Testis (tissue), 3 donors: ENCODE measurements around the gene PNPLA2. TPM values are rescaled to one million over a fixed set of nuclear protein-coding genes. Genes with fewer than 3 reads are reported as not detected.

Experiments
- DNase-seq: peaks from one replicate; pipeline ENCODE4 v3.0.0-alpha.2; 2019
- H3K27ac ChIP-seq, 2 donors: fragments of 200-600 bp; sonication (generic); one replicate each; pipeline ENCODE4 v1.5.1; 2019
- H3K27me3 ChIP-seq: fragments of 200-600 bp; sonication (generic); one replicate; pipeline ENCODE4 v1.5.1; 2019
- H3K36me3 ChIP-seq: fragments of 200-600 bp; sonication (generic); one replicate; pipeline ENCODE4 v1.5.1; 2017; ENCODE audit warnings: low read depth; ENCODE audit errors: missing control alignments
- H3K4me1 ChIP-seq: fragments of 200-600 bp; sonication (generic); one replicate; pipeline ENCODE4 v1.5.1; 2019
- H3K4me3 ChIP-seq, 2 donors: fragments of 200-600 bp; sonication (generic); one replicate each; pipeline ENCODE4 v1.5.1; 2017 to 2019
- H3K9me3 ChIP-seq: fragments of 200-600 bp; sonication (generic); one replicate; pipeline ENCODE4 v1.5.1; 2017
- POLR2A ChIP-seq: fragments of 450-650 bp; IDR thresholded peaks from one replicate; pipeline ENCODE4 v1.6.1; 2017; ENCODE audit warnings: antibody characterized with exemption, mild to moderate bottlenecking, moderate library complexity
- WGBS, 2 donors: methylation state at CpG; one replicate each; pipeline ENCODE4 v1.1.5; 2018; 5-methylcytosine and 5-hydroxymethylcytosine counted together
- intact Hi-C: fragments of 100-400 bp; cut with DNase I; formaldehyde crosslinking; loops from one replicate; pipeline ENCODE4 v1.15.1; 2023; ENCODE audit warnings: low total_unique reads
- polyA plus RNA-seq: library from polyadenylated mRNA; stranded (reverse); fragments of 350-450 nt; fragmentation: Illumina TruSeq; extraction: RNeasy Lipid Tissue Mini Kit (QIAGEN cat#74804); gene quantifications from one replicate; pipeline ENCODE4 v1.2.3, GENCODE V29; 2014; ENCODE audit warnings: low read depth, low replicate concordance; ENCODE audit not compliant: insufficient read depth
- total RNA-seq, 2 donors: library from RNA; depleted of rRNA; stranded (reverse); fragments of >200 nt; gene quantifications; one replicate each; pipeline ENCODE4 v1.2.3, GENCODE V29; 2016
- TF ChIP-seq, protein P1 (sequence below), 3 experiments: fragments of 450-650 bp in 2 of 3; fragments of 200-600 bp in 1 of 3; sonication (generic) in 1 of 3; IDR thresholded peaks; one replicate each; pipeline ENCODE4 v1.5.1; 2016 to 2019; ENCODE audit warnings: antibody characterized with exemption in 3 of 3, mild to moderate bottlenecking in 2 of 3, moderate library complexity in 1 of 3

The PNPLA2 gene
- total and polyA plus RNA-seq, 3 donors from 2014 or later, result 86.7 to 108 (median 96.7) TPM

DNA sequence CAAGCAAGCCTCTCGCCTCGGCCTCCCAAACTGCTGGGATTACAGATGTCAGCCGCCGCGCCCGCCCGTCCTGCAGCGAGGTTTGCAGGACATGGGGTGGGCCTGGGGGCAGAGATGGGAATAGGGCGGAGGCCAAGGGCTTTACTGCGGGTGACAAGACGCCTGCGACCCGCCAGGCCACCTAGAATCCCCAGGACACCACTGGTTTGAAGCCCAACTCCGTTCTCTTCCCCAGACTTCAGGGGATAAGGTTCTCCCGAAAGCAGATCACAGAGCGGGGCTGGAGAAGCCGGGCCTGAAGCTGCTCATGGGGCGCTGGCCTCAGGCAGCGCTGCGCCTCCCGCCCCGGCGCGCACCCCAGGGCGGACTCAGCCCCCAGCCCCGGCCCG, 23.3 kb downstream of the PNPLA2 start:
- H3K27ac ChIP-seq, result peak overlapping the region; percentile 89 to 97
- DNase-seq, result no peak
- intact Hi-C loops, result no loop called here
- no peaks in the 10 kb centered on the region for H3K36me3 ChIP-seq
- TF ChIP-seq, protein P1, sequence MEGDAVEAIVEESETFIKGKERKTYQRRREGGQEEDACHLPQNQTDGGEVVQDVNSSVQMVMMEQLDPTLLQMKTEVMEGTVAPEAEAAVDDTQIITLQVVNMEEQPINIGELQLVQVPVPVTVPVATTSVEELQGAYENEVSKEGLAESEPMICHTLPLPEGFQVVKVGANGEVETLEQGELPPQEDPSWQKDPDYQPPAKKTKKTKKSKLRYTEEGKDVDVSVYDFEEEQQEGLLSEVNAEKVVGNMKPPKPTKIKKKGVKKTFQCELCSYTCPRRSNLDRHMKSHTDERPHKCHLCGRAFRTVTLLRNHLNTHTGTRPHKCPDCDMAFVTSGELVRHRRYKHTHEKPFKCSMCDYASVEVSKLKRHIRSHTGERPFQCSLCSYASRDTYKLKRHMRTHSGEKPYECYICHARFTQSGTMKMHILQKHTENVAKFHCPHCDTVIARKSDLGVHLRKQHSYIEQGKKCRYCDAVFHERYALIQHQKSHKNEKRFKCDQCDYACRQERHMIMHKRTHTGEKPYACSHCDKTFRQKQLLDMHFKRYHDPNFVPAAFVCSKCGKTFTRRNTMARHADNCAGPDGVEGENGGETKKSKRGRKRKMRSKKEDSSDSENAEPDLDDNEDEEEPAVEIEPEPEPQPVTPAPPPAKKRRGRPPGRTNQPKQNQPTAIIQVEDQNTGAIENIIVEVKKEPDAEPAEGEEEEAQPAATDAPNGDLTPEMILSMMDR (IDR thresholded peaks at IDR 0.05), result no peak
- no peak for TF ChIP-seq POLR2A
- H3K4me1 ChIP-seq, result peaks cover 40% of the 10 kb centered on the region
- H3K4me3 ChIP-seq, result peak overlapping the region; percentile 85 to 94
- no peaks in the 10 kb centered on the region for H3K27me3 ChIP-seq
- no peaks in the 10 kb centered on the region for H3K9me3 ChIP-seq
- WGBS, 2 donors, result 0% methylated on average over 9 to 16 of the region's 27 CpGs

DNA sequence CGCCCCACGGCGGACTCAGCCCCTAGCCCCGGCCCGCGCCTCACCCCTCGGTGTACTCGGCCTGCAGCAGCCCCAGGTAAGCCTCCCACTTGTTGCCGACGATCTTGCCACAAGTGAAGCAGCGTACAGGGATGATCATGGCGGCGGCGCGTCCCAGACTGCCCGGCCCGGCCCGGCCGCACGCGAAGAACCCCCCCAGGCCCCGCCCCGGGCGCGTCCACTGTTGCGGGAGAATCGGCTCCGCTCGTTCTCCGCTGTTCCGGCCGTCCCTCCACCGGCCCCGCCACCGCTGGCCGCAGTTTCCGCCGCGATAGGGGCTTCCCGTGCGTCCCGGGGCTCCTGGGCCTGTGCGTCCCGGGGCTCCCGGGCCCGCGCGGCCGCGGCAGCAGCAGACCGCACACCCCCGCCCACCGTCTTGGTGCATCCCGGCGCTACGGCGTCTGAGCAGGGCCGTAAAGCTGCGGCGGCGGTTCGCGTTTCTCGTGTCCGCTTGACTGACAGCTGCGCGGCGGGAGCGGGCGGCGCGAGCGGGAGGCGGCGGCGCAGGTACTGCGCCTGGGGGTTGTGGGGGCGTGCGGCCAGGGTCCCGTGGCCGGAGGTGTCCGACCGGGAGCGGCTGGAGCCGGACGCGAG, 23.8 kb downstream of the PNPLA2 start, which contains the start of the genes POLR2L and TSPAN4:
Gene POLR2L, minus strand, starts transcription at position 160 of the 633 bp plus-strand sequence. Its CDS starts 21 bp downstream, at position 139.
Gene TSPAN4, plus strand, starts transcription at position 483 of the 633 bp plus-strand sequence. CDS start 7,453 bp downstream, outside the sequence.
- Histone ChIP-seq H3K36me3 (no peaks in the 10 kb centered on the region), H3K4me3 (peak within 1 kb of the TSS; percentile 85 to 94), H3K27me3 (no peaks in the 10 kb centered on the region), H3K27ac (peak within 1 kb of the TSS; percentile 89 to 97), H3K9me3 (no peaks in the 10 kb centered on the region), H3K4me1 (peaks cover 40% of the 10 kb centered on the region)
- WGBS, 2 donors, result 0% methylated on average over 12 of the region's 87 CpGs; no CpG with 5 or more reads in 1 of the 2 donors
- intact Hi-C loops, result no loop called here
- TF ChIP-seq, protein P1 (IDR thresholded peaks at IDR 0.05), result peak in 2 of 3 experiments; percentile 42 to 61
- TF ChIP-seq POLR2A, result no peak
- peak; percentile 92 for DNase-seq

GRCh38 chr11:843086-843734, 24.5 kb downstream of the PNPLA2 start:
- Histone ChIP-seq H3K27ac (peak overlapping the region; percentile 89 to 97), H3K9me3 (no peaks in the 10 kb centered on the region), H3K36me3 (no peaks in the 10 kb centered on the region), H3K27me3 (no peaks in the 10 kb centered on the region), H3K4me1 (peaks cover 44% of the 10 kb centered on the region), H3K4me3 (peak overlapping the region; percentile 85 to 94)
- no peak for DNase-seq
- WGBS, 2 donors, result 1% methylated on average over 45 of the region's 53 CpGs; no CpG with 5 or more reads in 1 of the 2 donors
- TF ChIP-seq, protein P1 (IDR thresholded peaks at IDR 0.05), result no peak
- TF ChIP-seq POLR2A, result no peak
- intact Hi-C loops, result no loop called here

DNA sequence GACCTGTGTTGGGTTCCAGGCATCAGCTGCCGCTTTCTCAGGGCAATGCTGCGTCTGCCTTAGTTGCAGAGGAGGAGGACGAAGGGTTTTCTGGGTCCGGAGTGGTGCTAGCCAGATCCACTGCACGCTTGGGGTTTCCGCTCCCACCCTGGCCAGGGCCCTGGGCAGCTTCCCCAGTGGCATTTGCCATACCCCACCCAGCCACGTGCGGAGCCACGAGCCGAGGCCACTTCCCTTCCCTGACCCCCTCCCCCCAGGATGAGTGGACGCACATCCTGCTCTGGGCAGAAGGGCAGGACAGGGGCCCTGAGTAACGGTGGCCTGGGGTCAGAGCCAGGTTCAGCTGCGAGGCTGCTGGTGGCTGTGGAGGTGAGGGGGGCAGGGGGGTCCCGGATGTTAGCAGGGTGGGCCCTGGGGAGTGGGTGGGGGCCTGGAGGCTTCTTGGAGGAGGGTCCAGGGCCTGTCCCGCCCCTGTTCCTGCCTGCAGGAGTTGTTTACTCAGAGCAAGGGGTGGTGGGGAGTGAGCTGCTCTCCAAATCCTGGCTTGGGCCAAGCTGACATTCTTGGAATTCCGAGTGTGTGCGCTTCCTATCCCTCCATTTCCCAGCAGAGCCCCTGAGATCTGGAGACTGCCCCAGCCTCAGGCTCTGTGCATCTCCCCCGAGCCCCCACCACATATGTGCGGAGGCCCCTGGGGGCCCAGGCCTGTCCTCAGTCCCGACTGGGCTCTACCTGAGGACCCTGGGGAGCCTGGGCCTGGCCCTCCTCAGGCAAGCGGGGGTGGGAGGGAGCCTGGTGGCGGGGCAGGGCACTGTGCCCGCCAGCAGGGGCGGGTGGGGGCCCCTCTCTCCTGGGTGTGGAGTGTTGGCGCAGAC, 25.3 kb downstream of the PNPLA2 start:
- WGBS, 2 donors, result 0 to 7% methylated on average over 1 to 25 of the region's 25 CpGs
- intact Hi-C loops, result no loop called here
- Histone ChIP-seq H3K4me1 (peaks cover 52% of the 10 kb centered on the region), H3K36me3 (no peaks in the 10 kb centered on the region), H3K9me3 (no peaks in the 10 kb centered on the region), H3K27me3 (no peaks in the 10 kb centered on the region), H3K27ac (peak overlapping the region; percentile 89 to 97), H3K4me3 (peak overlapping the region; percentile 26 to 85)
- TF ChIP-seq POLR2A, result no peak
- TF ChIP-seq, protein P1 (IDR thresholded peaks at IDR 0.05), result no peak
- DNase-seq, result peak; percentile 90
